Measurements from ENCODE around the gene PDZRN4. TPM values are rescaled to one million over a fixed set of nuclear protein-coding genes. Genes with fewer than 3 reads are reported as not detected.

The PDZRN4 gene
- total RNA-seq, 1 experiment from 2014 or later = not detected

GRCh38 chr12:41293011-41293410 is 104.9 kb downstream of the PDZRN4 start:
- Mint-ChIP-seq H3K27ac (ENCODE audit: unreplicated experiment) (peak overlapping the region; percentile 77), H3K4me3 (ENCODE audit: low read depth, unreplicated experiment) (peak overlapping the region; percentile 41), H3K36me3 (ENCODE audit: insufficient read depth, unreplicated experiment) (no peaks in the 10 kb centered on the region), H3K4me1 (ENCODE audit: low read depth, unreplicated experiment) (peaks cover 20% of the 10 kb centered on the region), H3K27me3 (ENCODE audit: unreplicated experiment) (no peaks in the 10 kb centered on the region), H3K9me3 (ENCODE audit: low read depth, unreplicated experiment) (no peaks in the 10 kb centered on the region)
- CTCF ChIA-PET = no interaction called here
- intact Hi-C loops (cut with micrococcal nuclease; ENCODE audit: unreplicated experiment) = no loop called here
- no peak for TF ChIP-seq CTCF (IDR thresholded peaks at IDR 0.05; ENCODE audit: unreplicated experiment)
- DNase-seq = peak; percentile 18
- BruUV-seq (replicated peaks) = no TSS peak

GRCh38 chr12:41293461-41293860 is 105.3 kb downstream of the PDZRN4 start:
- Mint-ChIP-seq H3K4me1 (ENCODE audit: low read depth, unreplicated experiment) (peaks cover 20% of the 10 kb centered on the region), H3K9me3 (ENCODE audit: low read depth, unreplicated experiment) (no peaks in the 10 kb centered on the region), H3K4me3 (ENCODE audit: low read depth, unreplicated experiment) (peak overlapping the region; percentile 41), H3K27me3 (ENCODE audit: unreplicated experiment) (no peaks in the 10 kb centered on the region), H3K27ac (ENCODE audit: unreplicated experiment) (peak overlapping the region; percentile 77), H3K36me3 (ENCODE audit: insufficient read depth, unreplicated experiment) (no peaks in the 10 kb centered on the region)
- intact Hi-C loops (cut with micrococcal nuclease; ENCODE audit: unreplicated experiment) = no loop called here
- CTCF ChIA-PET = no interaction called here
- no peak for TF ChIP-seq CTCF (IDR thresholded peaks at IDR 0.05; ENCODE audit: unreplicated experiment)
- DNase-seq = no peak
- BruUV-seq (replicated peaks) = no TSS peak

- H3K36me3 Mint-ChIP-seq (ENCODE audit: insufficient read depth, unreplicated experiment) = no peaks in the 10 kb centered on the region
- no peak for DNase-seq
- H3K4me1 Mint-ChIP-seq (ENCODE audit: low read depth, unreplicated experiment) = peaks cover 17% of the 10 kb centered on the region
- H3K27ac Mint-ChIP-seq (ENCODE audit: unreplicated experiment) = no peak overlapping the region
- no peak overlapping the region for H3K4me3 Mint-ChIP-seq (ENCODE audit: low read depth, unreplicated experiment)
- TF ChIP-seq CTCF (IDR thresholded peaks at IDR 0.05; ENCODE audit: unreplicated experiment) = no peak
- CTCF ChIA-PET = no interaction called here
- H3K27me3 Mint-ChIP-seq (ENCODE audit: unreplicated experiment) = no peaks in the 10 kb centered on the region
- intact Hi-C loops (cut with micrococcal nuclease; ENCODE audit: unreplicated experiment) = no loop called here
- H3K9me3 Mint-ChIP-seq (ENCODE audit: low read depth, unreplicated experiment) = peaks cover 4% of the 10 kb centered on the region
- no TSS peak for BruUV-seq (replicated peaks)
Observed at GRCh38 chr12:41302979-41303403, 114.9 kb downstream of the PDZRN4 start.

- H3K4me3 Mint-ChIP-seq (ENCODE audit: low read depth, unreplicated experiment) = no peak overlapping the region
- intact Hi-C loops (cut with micrococcal nuclease; ENCODE audit: unreplicated experiment) = no loop called here
- no TSS peak for BruUV-seq (replicated peaks)
- H3K4me1 Mint-ChIP-seq (ENCODE audit: low read depth, unreplicated experiment) = peaks cover 17% of the 10 kb centered on the region
- no peak overlapping the region for H3K27ac Mint-ChIP-seq (ENCODE audit: unreplicated experiment)
- no peak for TF ChIP-seq CTCF (IDR thresholded peaks at IDR 0.05; ENCODE audit: unreplicated experiment)
- no peaks in the 10 kb centered on the region for H3K27me3 Mint-ChIP-seq (ENCODE audit: unreplicated experiment)
- peaks cover 4% of the 10 kb centered on the region for H3K9me3 Mint-ChIP-seq (ENCODE audit: low read depth, unreplicated experiment)
- CTCF ChIA-PET = no interaction called here
- H3K36me3 Mint-ChIP-seq (ENCODE audit: insufficient read depth, unreplicated experiment) = no peaks in the 10 kb centered on the region
- DNase-seq = no peak
Observed at GRCh38 chr12:41304526-41304925, 116.4 kb downstream of the PDZRN4 start.
